NT2/D1 (cell line): Measurements from ENCODE around the gene AFF3.

Experiments
- YY1 ChIP-seq: IDR thresholded peaks from 2 replicates; pipeline ENCODE4 v1.6.1; 2011; ENCODE audit not compliant: insufficient read length, insufficient read depth
- ZNF274 ChIP-seq: IDR thresholded peaks from 2 replicates; pipeline ENCODE4 v1.6.1; 2011; ENCODE audit warnings: mild to moderate bottlenecking, low read depth, low read length

DNA sequence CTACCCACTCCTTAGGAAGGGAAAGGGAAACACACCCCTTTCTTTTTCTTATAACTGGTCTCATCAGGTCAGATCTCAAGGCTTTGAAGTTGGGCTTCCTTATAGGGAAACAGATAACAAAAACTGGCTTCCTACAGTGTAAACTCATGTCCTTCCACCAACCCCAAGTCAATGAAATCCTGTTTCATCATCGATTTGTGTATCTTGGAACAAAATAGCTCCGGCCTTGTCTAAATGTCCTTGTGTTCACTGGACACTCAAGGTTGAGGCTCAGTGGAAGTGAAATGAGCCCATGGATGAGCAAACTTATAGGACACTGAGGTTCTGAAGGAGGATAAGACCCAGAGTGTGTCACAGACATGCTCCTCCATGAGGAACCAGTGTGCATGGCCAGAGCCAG lies 496.4 kb downstream of the AFF3 start:
- TF ChIP-seq ZNF274 (no peak), YY1 (no peak)
